HG02938 (cell line): ENCODE measurements around the gene ARPC5L.
"Not testable (repeated sequence)": the region's sequence is repeated elsewhere in the genome, so short reads cannot be mapped to it uniquely, and the experiment has no call there.

Source experiments
- ATAC-seq: cut with Tn5 transposase; IDR thresholded peaks from one replicate; pipeline ENCODE4 v1.9.1; 2021; ENCODE audit warnings: mild to moderate bottlenecking, moderate library complexity; ENCODE audit not compliant: unreplicated experiment

The ARPC5L gene

GRCh38 chr9:124889006-124889405, 27.1 kb downstream of the ARPC5L start:
- no peak for ATAC-seq

GRCh38 chr9:124890179-124890578, 28.2 kb downstream of the ARPC5L start:
- ATAC-seq = no peak

GRCh38 chr9:124894035-124894740, 32.3 kb downstream of the ARPC5L start:
- no peak for ATAC-seq

- ATAC-seq = no peak
These were observed 32.8 kb downstream of the ARPC5L start for GRCh38 chr9:124894741-124895170.

- ATAC-seq = no peak
These were observed 35.9 kb downstream of the ARPC5L start for GRCh38 chr9:124897570-124898460.

GRCh38 chr9:124899845-124900244, 37.9 kb downstream of the ARPC5L start:
- no peak for ATAC-seq

GRCh38 chr9:124906966-124907365, 45.0 kb downstream of the ARPC5L start:
- no peak for ATAC-seq

- no peak for ATAC-seq
These were observed 46.2 kb downstream of the ARPC5L start for GRCh38 chr9:124908098-124908497.

GRCh38 chr9:124911766-124912165, 49.8 kb downstream of the ARPC5L start:
- no peak for ATAC-seq

- no peak for ATAC-seq
These were observed 51.4 kb downstream of the ARPC5L start for GRCh38 chr9:124913378-124913777.

- no peak for ATAC-seq
These were observed 52.9 kb downstream of the ARPC5L start for GRCh38 chr9:124914753-124915405.

- ATAC-seq = not testable (repeated sequence)
These were observed 58.5 kb downstream of the ARPC5L start for GRCh38 chr9:124920394-124920793.
